ENCODE measurements around the gene FCGR3B.
"Not testable (repeated sequence)": the region's sequence is repeated elsewhere in the genome, so short reads cannot be mapped to it uniquely, and the experiment has no call there.

The FCGR3B gene

DNA sequence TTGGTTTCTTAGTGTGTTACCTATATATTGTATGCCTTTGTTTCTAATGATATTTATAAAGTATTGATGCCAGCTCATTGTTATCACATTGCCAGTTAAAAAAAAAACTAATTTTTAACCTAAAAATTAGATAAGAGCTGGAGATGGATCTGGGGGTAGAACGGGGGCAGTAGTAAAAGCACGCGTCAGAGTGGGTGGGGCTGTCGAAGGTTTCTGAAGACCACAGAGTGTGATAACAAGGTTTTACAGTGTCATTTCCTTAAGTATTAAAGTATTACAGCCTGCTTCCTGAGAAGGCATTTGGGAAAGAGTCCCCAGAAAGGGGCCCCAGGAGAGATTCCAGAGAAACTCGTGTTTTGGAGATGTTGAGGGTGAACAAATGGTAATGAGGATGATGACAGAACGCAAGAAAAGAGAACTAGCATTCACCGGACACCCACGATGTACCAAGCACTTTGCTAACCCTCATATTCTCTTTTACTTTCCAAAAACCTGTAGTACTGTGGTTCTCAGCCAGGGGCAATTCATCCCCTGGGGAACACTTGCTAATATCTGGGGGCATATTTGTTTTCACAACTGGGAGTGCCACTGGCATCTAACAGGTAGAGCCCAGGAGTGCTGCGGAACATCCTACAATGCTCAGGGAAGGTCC, 30.8 kb upstream of the FCGR3B start:
- not testable (repeated sequence) for H3K4ac ChIP-seq (ENCODE audit: low read depth, low read length); H3K4me1 ChIP-seq (ENCODE audit: control insufficient read depth, low read depth, low read length); H3K4me2 ChIP-seq (ENCODE audit: low read length); H2BK5ac ChIP-seq (ENCODE audit: low read length); H3K4me3 ChIP-seq (ENCODE audit: low read length); H3K9ac ChIP-seq (ENCODE audit: low read length); H4K8ac ChIP-seq (ENCODE audit: low read depth, low read length); H2BK120ac ChIP-seq (ENCODE audit: low read depth, low read length); H3K36me3 ChIP-seq (ENCODE audit: control insufficient read depth, insufficient read depth, low read length); DNase-seq; H3K23ac ChIP-seq (ENCODE audit: low read length); H4K5ac ChIP-seq (ENCODE audit: low read length); H3K56ac ChIP-seq (ENCODE audit: low read length); H2AK5ac ChIP-seq (ENCODE audit: low read length); H3K27me3 ChIP-seq (ENCODE audit: insufficient read depth, low read length, poor library complexity); H3K79me2 ChIP-seq (ENCODE audit: control insufficient read depth, insufficient read depth, low read length); H3K27ac ChIP-seq (ENCODE audit: low read depth, low read length); H3K79me1 ChIP-seq (ENCODE audit: low read length); H2BK15ac ChIP-seq (replicated peaks; ENCODE audit: low read depth); H3K18ac ChIP-seq (ENCODE audit: low read length)
- no CpG with 5 or more reads among the region's 9 CpGs for WGBS (ENCODE audit: extremely low coverage, insufficient coverage, low lambda C conversion rate)

DNA sequence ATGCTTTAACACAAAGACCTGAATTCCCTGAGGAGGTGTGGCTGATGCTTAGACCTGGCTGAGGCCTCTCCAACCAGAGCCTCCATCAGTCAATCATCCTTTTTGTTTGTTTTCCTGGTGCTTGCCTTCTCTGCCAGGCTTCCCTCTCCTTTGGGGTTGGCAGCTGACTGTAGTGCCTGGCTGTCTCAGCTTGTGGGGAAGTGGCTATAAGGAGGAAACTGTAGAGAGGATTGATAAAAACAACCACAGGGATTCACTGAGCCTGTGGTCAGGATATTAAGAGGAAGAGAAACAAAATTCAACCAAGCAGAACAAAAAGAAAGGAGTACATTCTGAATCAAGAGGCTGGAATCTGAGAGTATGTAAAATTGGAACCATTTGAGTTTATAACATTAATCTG, 27.5 kb upstream of the FCGR3B start:
- H3K79me2 ChIP-seq (ENCODE audit: control insufficient read depth, insufficient read depth, low read length); H3K4me2 ChIP-seq (ENCODE audit: low read length); DNase-seq; H4K5ac ChIP-seq (ENCODE audit: low read length); H3K27ac ChIP-seq (ENCODE audit: low read depth, low read length); H3K36me3 ChIP-seq (ENCODE audit: control insufficient read depth, insufficient read depth, low read length); H4K8ac ChIP-seq (ENCODE audit: low read depth, low read length); H3K4me3 ChIP-seq (ENCODE audit: low read length); H3K4me1 ChIP-seq (ENCODE audit: control insufficient read depth, low read depth, low read length); H3K9ac ChIP-seq (ENCODE audit: low read length); H3K23ac ChIP-seq (ENCODE audit: low read length); H3K27me3 ChIP-seq (ENCODE audit: insufficient read depth, low read length, poor library complexity); H3K79me1 ChIP-seq (ENCODE audit: low read length); H3K18ac ChIP-seq (ENCODE audit: low read length); H2BK15ac ChIP-seq (replicated peaks; ENCODE audit: low read depth); H3K4ac ChIP-seq (ENCODE audit: low read depth, low read length); H2AK5ac ChIP-seq (ENCODE audit: low read length); H3K56ac ChIP-seq (ENCODE audit: low read length); H2BK5ac ChIP-seq (ENCODE audit: low read length); H2BK120ac ChIP-seq (ENCODE audit: low read depth, low read length): not testable (repeated sequence)

DNA sequence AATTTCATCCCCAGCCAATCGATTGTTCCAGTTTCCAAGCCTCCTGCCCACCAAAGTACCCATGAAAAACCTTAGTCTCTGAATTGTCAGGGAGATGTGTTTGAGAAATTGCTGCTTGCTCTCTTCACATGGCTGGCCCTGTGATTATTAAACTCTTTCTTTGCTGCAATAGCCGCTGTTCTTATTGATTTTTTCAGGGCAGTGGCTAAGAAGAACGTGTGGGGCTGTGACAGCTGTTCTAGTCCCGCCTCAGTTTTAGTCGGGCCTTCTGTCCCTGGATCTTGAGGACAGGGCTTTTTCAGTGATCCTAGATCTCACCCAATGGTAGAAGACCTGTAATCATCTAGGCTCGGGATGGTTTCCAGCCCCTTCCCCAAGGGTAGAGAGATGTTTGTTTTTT, 23.0 kb upstream of the FCGR3B start:
- not testable (repeated sequence) for H3K27me3 ChIP-seq (ENCODE audit: insufficient read depth, low read length, poor library complexity); H3K56ac ChIP-seq (ENCODE audit: low read length); DNase-seq; H3K4ac ChIP-seq (ENCODE audit: low read depth, low read length); H3K4me2 ChIP-seq (ENCODE audit: low read length); H2BK15ac ChIP-seq (replicated peaks; ENCODE audit: low read depth); H3K4me3 ChIP-seq (ENCODE audit: low read length); H4K8ac ChIP-seq (ENCODE audit: low read depth, low read length); H3K27ac ChIP-seq (ENCODE audit: low read depth, low read length); H3K9ac ChIP-seq (ENCODE audit: low read length); H3K4me1 ChIP-seq (ENCODE audit: control insufficient read depth, low read depth, low read length); H2AK5ac ChIP-seq (ENCODE audit: low read length); H3K36me3 ChIP-seq (ENCODE audit: control insufficient read depth, insufficient read depth, low read length); H3K79me1 ChIP-seq (ENCODE audit: low read length); H3K79me2 ChIP-seq (ENCODE audit: control insufficient read depth, insufficient read depth, low read length); H4K5ac ChIP-seq (ENCODE audit: low read length); H2BK5ac ChIP-seq (ENCODE audit: low read length); H3K23ac ChIP-seq (ENCODE audit: low read length); H2BK120ac ChIP-seq (ENCODE audit: low read depth, low read length); H3K18ac ChIP-seq (ENCODE audit: low read length)
- WGBS (ENCODE audit: extremely low coverage, insufficient coverage, low lambda C conversion rate): no CpG with 5 or more reads among the region's 6 CpGs

DNA sequence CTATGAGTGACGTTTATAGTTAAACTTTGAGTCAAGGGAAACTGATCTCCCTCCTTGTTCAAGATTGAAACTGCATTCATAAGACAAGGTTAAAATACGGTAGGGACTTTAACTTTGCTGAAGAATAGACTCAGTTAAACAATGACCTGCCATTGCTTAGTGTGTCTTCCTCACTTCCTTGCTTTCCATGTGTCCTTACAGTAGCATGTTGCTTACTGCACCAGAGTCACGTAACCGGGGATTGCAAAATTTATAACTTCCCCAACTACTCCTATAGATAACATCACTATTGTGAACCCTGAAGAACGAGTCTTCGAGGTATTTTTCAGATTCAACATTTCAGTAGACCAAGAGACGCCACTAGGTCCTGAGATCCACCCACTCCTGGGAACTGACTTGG, 22.6 kb upstream of the FCGR3B start:
- H3K18ac ChIP-seq (ENCODE audit: low read length); DNase-seq; H4K5ac ChIP-seq (ENCODE audit: low read length); H3K4me3 ChIP-seq (ENCODE audit: low read length); H2BK5ac ChIP-seq (ENCODE audit: low read length); H2BK120ac ChIP-seq (ENCODE audit: low read depth, low read length); H3K23ac ChIP-seq (ENCODE audit: low read length); H3K4ac ChIP-seq (ENCODE audit: low read depth, low read length); H3K36me3 ChIP-seq (ENCODE audit: control insufficient read depth, insufficient read depth, low read length); H2BK15ac ChIP-seq (replicated peaks; ENCODE audit: low read depth); H3K4me2 ChIP-seq (ENCODE audit: low read length); H3K79me1 ChIP-seq (ENCODE audit: low read length); H3K27ac ChIP-seq (ENCODE audit: low read depth, low read length); H3K4me1 ChIP-seq (ENCODE audit: control insufficient read depth, low read depth, low read length); H2AK5ac ChIP-seq (ENCODE audit: low read length); H3K79me2 ChIP-seq (ENCODE audit: control insufficient read depth, insufficient read depth, low read length); H3K56ac ChIP-seq (ENCODE audit: low read length); H3K27me3 ChIP-seq (ENCODE audit: insufficient read depth, low read length, poor library complexity); H4K8ac ChIP-seq (ENCODE audit: low read depth, low read length); H3K9ac ChIP-seq (ENCODE audit: low read length): not testable (repeated sequence)
- no CpG with 5 or more reads among the region's 7 CpGs for WGBS (ENCODE audit: extremely low coverage, insufficient coverage, low lambda C conversion rate)

DNA sequence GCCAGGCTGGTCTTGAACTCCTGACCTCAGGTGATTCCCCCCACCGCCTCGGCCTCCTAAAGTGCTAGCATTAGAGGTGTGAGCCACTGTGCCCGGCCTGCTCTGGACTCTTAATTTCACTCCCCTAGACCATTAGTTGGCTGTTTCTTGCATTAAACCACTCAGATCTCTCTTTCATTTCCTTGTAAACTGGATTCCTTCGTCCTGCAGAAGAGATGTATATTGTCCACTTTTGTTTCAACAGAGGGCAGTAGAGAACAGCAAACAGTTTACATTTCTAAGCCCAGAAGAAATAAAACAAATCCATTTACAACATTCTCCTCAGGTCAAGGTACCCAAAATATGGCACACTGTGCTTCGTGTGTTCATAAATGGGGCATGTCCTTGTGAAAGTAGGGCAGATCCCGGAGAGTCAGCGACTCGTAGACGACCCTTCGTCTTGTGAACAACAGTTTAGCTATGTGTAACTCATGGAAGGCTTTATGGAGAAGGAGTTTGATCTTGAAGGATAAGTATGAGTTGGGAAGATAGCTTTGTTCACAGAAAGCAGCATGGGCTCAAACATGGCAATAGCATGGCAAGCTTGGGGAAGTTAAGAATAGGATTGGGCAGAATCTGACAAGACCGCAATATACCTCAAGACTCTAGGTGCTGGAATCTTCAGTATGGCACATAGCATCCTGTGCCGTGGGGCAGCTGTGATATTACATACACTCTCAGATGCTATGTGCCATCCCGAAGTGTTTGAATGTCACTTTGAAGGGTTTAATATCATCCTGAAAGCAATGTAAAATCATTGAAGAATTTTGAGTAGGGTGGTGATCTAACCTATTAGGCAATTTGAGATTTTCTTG, 16.8 kb upstream of the FCGR3B start:
- H3K9ac ChIP-seq (ENCODE audit: low read length); H3K27ac ChIP-seq (ENCODE audit: low read depth, low read length); H2BK5ac ChIP-seq (ENCODE audit: low read length); H2AK5ac ChIP-seq (ENCODE audit: low read length); H3K18ac ChIP-seq (ENCODE audit: low read length); H2BK15ac ChIP-seq (replicated peaks; ENCODE audit: low read depth); H4K5ac ChIP-seq (ENCODE audit: low read length); H3K4me3 ChIP-seq (ENCODE audit: low read length); H3K56ac ChIP-seq (ENCODE audit: low read length); H3K79me1 ChIP-seq (ENCODE audit: low read length); H3K36me3 ChIP-seq (ENCODE audit: control insufficient read depth, insufficient read depth, low read length); H3K79me2 ChIP-seq (ENCODE audit: control insufficient read depth, insufficient read depth, low read length); H3K23ac ChIP-seq (ENCODE audit: low read length); H2BK120ac ChIP-seq (ENCODE audit: low read depth, low read length); H3K4me2 ChIP-seq (ENCODE audit: low read length); H3K27me3 ChIP-seq (ENCODE audit: insufficient read depth, low read length, poor library complexity); H4K8ac ChIP-seq (ENCODE audit: low read depth, low read length); H3K4me1 ChIP-seq (ENCODE audit: control insufficient read depth, low read depth, low read length); H3K4ac ChIP-seq (ENCODE audit: low read depth, low read length): not testable (repeated sequence)
- no CpG with 5 or more reads among the region's 13 CpGs for WGBS (ENCODE audit: extremely low coverage, insufficient coverage, low lambda C conversion rate)
- peak; percentile 38 for DNase-seq

DNA sequence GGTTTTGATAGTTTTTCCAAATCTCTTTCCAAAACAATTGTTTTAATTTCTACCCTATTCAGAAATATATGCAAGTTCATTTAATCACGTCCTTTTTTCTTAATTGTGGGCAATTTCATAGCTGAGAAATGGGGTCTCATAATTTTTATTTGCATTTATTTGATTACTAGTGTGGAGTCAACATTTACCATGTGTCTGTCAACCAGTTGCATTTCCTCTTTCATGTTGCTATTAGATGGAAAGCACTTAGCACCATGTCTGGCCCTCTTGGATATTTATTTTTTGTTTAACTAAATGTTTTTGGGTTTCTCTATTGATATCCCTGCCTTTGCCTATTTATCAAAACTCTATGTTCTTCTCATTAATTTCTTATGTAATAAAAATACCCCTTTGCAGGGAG, 13.9 kb upstream of the FCGR3B start:
- not testable (repeated sequence) for H3K79me2 ChIP-seq (ENCODE audit: control insufficient read depth, insufficient read depth, low read length); H3K9ac ChIP-seq (ENCODE audit: low read length); H3K18ac ChIP-seq (ENCODE audit: low read length); H3K4me1 ChIP-seq (ENCODE audit: control insufficient read depth, low read depth, low read length); H3K79me1 ChIP-seq (ENCODE audit: low read length); H4K5ac ChIP-seq (ENCODE audit: low read length); H2BK120ac ChIP-seq (ENCODE audit: low read depth, low read length); H3K27me3 ChIP-seq (ENCODE audit: insufficient read depth, low read length, poor library complexity); H2AK5ac ChIP-seq (ENCODE audit: low read length); H3K23ac ChIP-seq (ENCODE audit: low read length); DNase-seq; H3K4me2 ChIP-seq (ENCODE audit: low read length); H3K27ac ChIP-seq (ENCODE audit: low read depth, low read length); H3K4me3 ChIP-seq (ENCODE audit: low read length); H2BK15ac ChIP-seq (replicated peaks; ENCODE audit: low read depth); H4K8ac ChIP-seq (ENCODE audit: low read depth, low read length); H2BK5ac ChIP-seq (ENCODE audit: low read length); H3K4ac ChIP-seq (ENCODE audit: low read depth, low read length); H3K56ac ChIP-seq (ENCODE audit: low read length); H3K36me3 ChIP-seq (ENCODE audit: control insufficient read depth, insufficient read depth, low read length)
- no CpG with 5 or more reads among the region's 1 CpG for WGBS (ENCODE audit: extremely low coverage, insufficient coverage, low lambda C conversion rate)

Measured in mesendoderm (in vitro differentiated cells).